Gastrocnemius medialis (tissue), 4 donors: Measurements from ENCODE around the gene SPTBN5. TPM values are rescaled to one million over a fixed set of nuclear protein-coding genes. Genes with fewer than 3 reads are reported as not detected.
A peak's percentile ranks its signal among the peaks of the same experiment; 100 is the strongest.

ENCODE experiments used
- ATAC-seq, 2 donors: fragments of 150-250 bp; one replicate each; pipeline ENCODE4 v1.9.1; 2016
- DNase-seq, 2 donors: peaks; one replicate each; pipeline ENCODE4 v3.0.0-alpha.2; 2019
- H3K27ac ChIP-seq, 4 donors: fragments of 200-600 bp; sonication (generic); 1 replicate in 1 of 4; 2 replicates in 3 of 4; pipeline ENCODE4 v1.5.1; 2016 to 2018; ENCODE audit warnings: mild to moderate bottlenecking in 2 of 4, moderate library complexity in 1 of 4
- H3K27me3 ChIP-seq, 3 donors: fragments of 200-600 bp; sonication (generic) in 2 of 3; 1 replicate in 1 of 3; 2 replicates in 2 of 3; pipeline versions ENCODE4 v1.5.1 to v1.6.0; 2016 to 2019; ENCODE audit warnings: mild to moderate bottlenecking in 1 of 3, moderate library complexity in 1 of 3
- H3K36me3 ChIP-seq, 2 donors: fragments of 200-600 bp; sonication (generic) in 1 of 2; one replicate each; pipeline ENCODE4 v1.5.1; 2017 to 2018
- H3K4me1 ChIP-seq, 2 donors: fragments of 200-600 bp; sonication (generic) in 1 of 2; one replicate each; pipeline ENCODE4 v1.5.1; 2016 to 2017; ENCODE audit warnings: mild to moderate bottlenecking in 2 of 2
- H3K4me3 ChIP-seq, 4 donors: fragments of 200-600 bp; sonication (generic) in 3 of 4; 1 replicate in 1 of 4; 2 replicates in 3 of 4; pipeline ENCODE4 v1.5.1; 2016 to 2019; ENCODE audit warnings: mild to moderate bottlenecking in 2 of 4
- H3K9me3 ChIP-seq, 3 donors: fragments of 200-600 bp; sonication (generic) in 2 of 3; 1 replicate in 1 of 3; 2 replicates in 2 of 3; pipeline ENCODE4 v1.5.1; 2016 to 2019
- CTCF ChIP-seq, 5 experiments: fragments of 450-650 bp in 3 of 5; fragments of 200-600 bp in 2 of 5; sonication (generic) in 2 of 5; IDR thresholded peaks in 4 of 5; conservative IDR thresholded peaks in 1 of 5; 1 replicate in 4 of 5; 2 replicates in 1 of 5; pipeline ENCODE4 v1.5.1; 2016 to 2019; ENCODE audit warnings: antibody characterized with exemption in 5 of 5, mild to moderate bottlenecking in 3 of 5, moderate library complexity in 3 of 5
- POLR2A ChIP-seq, 2 donors: fragments of 450-650 bp; IDR thresholded peaks; one replicate each; pipeline ENCODE4 v1.6.1; 2017; ENCODE audit warnings: antibody characterized with exemption in 2 of 2, mild to moderate bottlenecking in 2 of 2, moderate library complexity in 2 of 2
- in situ Hi-C, 4 donors: fragments of 200-750 bp; cut with MboI; loops; one replicate each; pipeline versions ENCODE4 v1.15.0 to v1.8.0; 2017; ENCODE audit warnings: low sequenced_read_pairs in 4 of 4
- intact Hi-C: fragments of 100-400 bp; cut with DNase I; formaldehyde crosslinking; loops from one replicate; pipeline ENCODE4 v1.15.1; 2023; ENCODE audit warnings: low total_unique reads
- total RNA-seq, 4 donors: library from RNA; depleted of rRNA; stranded (reverse); fragments of >200 nt; gene quantifications; one replicate each; pipeline versions ENCODE4 v1.1.0 to v1.2.3, GENCODE V29; 2016

The SPTBN5 gene
- total RNA-seq, 4 donors from 2014 or later, result 0.03 to 0.05 (median 0.04) TPM; not detected in 1

DNA sequence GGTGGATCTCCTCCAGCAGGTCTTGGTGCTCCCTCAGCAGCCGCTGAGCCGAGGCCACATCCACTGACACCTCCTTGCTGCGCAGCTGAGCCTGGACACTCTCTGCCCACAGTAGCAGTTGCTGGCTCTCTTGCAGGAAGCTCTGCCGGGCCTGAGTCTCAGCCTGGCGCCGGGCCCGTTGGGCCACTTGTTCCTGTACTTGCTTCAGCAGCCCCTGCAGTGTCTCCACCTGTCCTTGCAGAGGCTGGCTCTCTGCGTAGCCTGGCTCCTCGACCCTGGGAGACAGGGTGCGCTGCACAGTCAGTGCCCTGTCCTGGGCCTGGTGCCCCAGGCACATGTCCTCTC is 15.5 kb downstream of the SPTBN5 start:
- TF ChIP-seq POLR2A (IDR thresholded peaks at IDR 0.05), result no peak
- TF ChIP-seq CTCF (IDR thresholded peaks at IDR 0.05 in 4 of 5, conservative IDR thresholded peaks at IDR 0.05 in 1 of 5), result no peak
- intact Hi-C loops, result no loop called here
- Histone ChIP-seq H3K4me3 (no peak overlapping the region), H3K27me3 (no peaks in the 10 kb centered on the region), H3K36me3 (no peaks in the 10 kb centered on the region), H3K4me1 (peaks cover 3 to 7% of the 10 kb centered on the region in 2 donors), H3K9me3 (no peaks in the 10 kb centered on the region), H3K27ac (no peak overlapping the region)
- in situ Hi-C loops, result no loop called here
- DNase-seq (peak; percentile 28 to 76), ATAC-seq (peak; percentile 46 to 75)

- no peaks in the 10 kb centered on the region for H3K36me3 ChIP-seq
- no peaks in the 10 kb centered on the region for H3K9me3 ChIP-seq
- intact Hi-C loops, result no loop called here
- DNase-seq, result no peak
- no peaks in the 10 kb centered on the region for H3K27me3 ChIP-seq
- no peak overlapping the region for H3K27ac ChIP-seq
- no peak overlapping the region for H3K4me3 ChIP-seq
- no peak for ATAC-seq
- no peak for TF ChIP-seq CTCF (IDR thresholded peaks at IDR 0.05 in 4 of 5, conservative IDR thresholded peaks at IDR 0.05 in 1 of 5)
- in situ Hi-C loops, result no loop called here
- H3K4me1 ChIP-seq, result peaks cover 3 to 7% of the 10 kb centered on the region in 2 donors
These were observed 16.1 kb downstream of the SPTBN5 start for GRCh38 chr15:41877631-41878354.

- Histone ChIP-seq H3K27me3 (no peaks in the 10 kb centered on the region), H3K4me1 (peaks cover 2 to 3% of the 10 kb centered on the region in 2 donors), H3K36me3 (no peaks in the 10 kb centered on the region), H3K27ac (no peak overlapping the region), H3K4me3 (no peak overlapping the region), H3K9me3 (no peaks in the 10 kb centered on the region)
- ATAC-seq (no peak), DNase-seq (no peak)
- TF ChIP-seq POLR2A (IDR thresholded peaks at IDR 0.05) (no peak), CTCF (IDR thresholded peaks at IDR 0.05 in 4 of 5, conservative IDR thresholded peaks at IDR 0.05 in 1 of 5) (no peak)
- in situ Hi-C loops (no loop called here), intact Hi-C loops (no loop called here)
These were observed 17.2 kb downstream of the SPTBN5 start for GRCh38 chr15:41876689-41877088.

DNA sequence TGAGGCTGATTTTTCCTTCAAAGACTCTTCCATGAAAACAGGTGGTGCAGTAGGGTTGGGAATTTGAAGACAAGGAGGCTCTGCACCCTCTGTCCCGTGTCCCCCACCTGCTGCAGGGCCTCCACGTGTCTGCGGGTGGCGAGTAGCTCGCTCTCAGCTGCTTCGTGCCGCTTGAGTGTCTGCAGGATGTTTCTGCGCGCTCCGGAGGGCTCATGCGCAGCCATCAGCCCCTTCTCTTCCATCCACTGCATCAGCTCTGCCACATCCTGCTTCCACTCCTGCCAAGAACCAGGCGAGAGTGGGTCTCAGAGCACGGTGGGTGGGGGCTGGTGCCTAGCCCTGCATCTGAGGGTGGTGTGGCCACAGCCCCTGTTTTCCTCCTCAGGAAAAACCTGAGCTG is 17.8 kb downstream of the SPTBN5 start:
- ATAC-seq (no peak), DNase-seq (no peak)
- intact Hi-C loops (no loop called here), in situ Hi-C loops (no loop called here)
- H3K4me3 ChIP-seq, result no peak overlapping the region
- no peaks in the 10 kb centered on the region for H3K36me3 ChIP-seq
- H3K4me1 ChIP-seq, result peaks cover 0 to 3% of the 10 kb centered on the region in 2 donors
- H3K27me3 ChIP-seq, result no peaks in the 10 kb centered on the region
- no peak overlapping the region for H3K27ac ChIP-seq
- no peak for TF ChIP-seq POLR2A (IDR thresholded peaks at IDR 0.05)
- H3K9me3 ChIP-seq, result no peaks in the 10 kb centered on the region

DNA sequence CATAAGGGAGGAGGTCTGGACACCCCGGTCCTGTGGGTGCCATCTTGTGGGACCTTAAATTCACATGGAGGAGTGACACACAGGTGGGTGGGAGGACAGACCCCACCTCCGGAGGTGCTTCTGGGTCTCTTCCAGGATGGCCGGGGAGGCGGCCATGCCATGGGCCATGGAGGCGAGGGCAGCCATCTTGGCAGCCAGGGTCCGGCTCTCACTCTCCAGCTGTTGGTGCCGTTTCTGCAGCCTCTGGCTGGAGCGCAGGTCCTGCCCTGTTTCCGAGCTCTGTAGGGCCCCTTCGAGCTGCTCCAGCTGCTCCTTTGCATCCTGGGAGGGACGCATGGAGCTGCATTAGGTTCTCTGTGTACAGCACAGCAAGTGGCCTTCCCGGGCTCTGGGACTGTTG is 19.1 kb downstream of the SPTBN5 start:
- Histone ChIP-seq H3K27ac (no peak overlapping the region), H3K4me1 (peaks cover 0 to 3% of the 10 kb centered on the region in 2 donors), H3K27me3 (no peaks in the 10 kb centered on the region), H3K9me3 (no peaks in the 10 kb centered on the region), H3K36me3 (no peaks in the 10 kb centered on the region), H3K4me3 (no peak overlapping the region)
- ATAC-seq (no peak), DNase-seq (no peak)
- in situ Hi-C loops, result no loop called here
- TF ChIP-seq CTCF (IDR thresholded peaks at IDR 0.05 in 4 of 5, conservative IDR thresholded peaks at IDR 0.05 in 1 of 5) (no peak), POLR2A (IDR thresholded peaks at IDR 0.05) (no peak)
- intact Hi-C loops, result no loop called here
